ENCODE measurements around the gene PEX14. TPM values are rescaled to one million over a fixed set of nuclear protein-coding genes. Genes with fewer than 3 reads are reported as not detected.

The PEX14 gene
- total and polyA plus RNA-seq, 9 of the 15 experiments (the other 6 are each of a cell fraction or from before 2014, with no cell fraction given), result 2.6 to 45.7 (median 22.7) TPM

- TF ChIP-seq MYBL2 (IDR thresholded peaks at IDR 0.05; ENCODE audit: low read depth) (no peak), MYBL2 (CRISPR knock-in tag; IDR thresholded peaks at IDR 0.05; ENCODE audit: borderline replicate concordance) (no peak), ZNF384 (IDR thresholded peaks at IDR 0.05; ENCODE audit: low read depth, low read length) (no peak), PRDM10 (IDR thresholded peaks at IDR 0.05; ENCODE audit: partially characterized antibody) (no peak), EGR1 (conservative IDR thresholded peaks at IDR 0.05) (no peak), NR4A1 (CRISPR knock-in tag; IDR thresholded peaks at IDR 0.05) (no peak), NR4A1 (tag; IDR thresholded peaks at IDR 0.05) (0 out of 2 replicates have a peak, but pooled peaks have one; percentile 24), ETS2 (tag; IDR thresholded peaks at IDR 0.05; ENCODE audit: borderline replicate concordance, poor library complexity, severe bottlenecking) (no peak), ZBTB17 (CRISPR knock-in tag; IDR thresholded peaks at IDR 0.05) (no peak), L3MBTL2 (IDR thresholded peaks at IDR 0.05) (peak; percentile 78; the same call in 1 of the 2 replicates), HDAC8 (tag; IDR thresholded peaks at IDR 0.05) (no peak), TAF15 (IDR thresholded peaks at IDR 0.05; ENCODE audit: low read depth, low read length) (no peak), SMC3 (conservative IDR thresholded peaks at IDR 0.05; ENCODE audit: insufficient read depth, low read depth, low read length) (no peak), ILF3 (IDR thresholded peaks at IDR 0.05; ENCODE audit: borderline replicate concordance) (no peak), HNRNPH1 (optimal IDR thresholded peaks at IDR 0.05; ENCODE audit: low read depth, low read length) (no peak), KDM1A (IDR thresholded peaks at IDR 0.05) (peak; percentile 80 to 87), ZNF274 (IDR thresholded peaks at IDR 0.05; ENCODE audit: borderline replicate concordance, low read depth, low read length) (no peak), KLF13 (tag; IDR thresholded peaks at IDR 0.05; ENCODE audit: borderline replicate concordance, low read depth) (no peak), ZNF143 (CRISPR knock-in tag; IDR thresholded peaks at IDR 0.05) (no peak), SIRT6 (IDR thresholded peaks at IDR 0.05; ENCODE audit: low read depth, low read length) (no peak)
Measured at GRCh38 chr1:10556430-10557005, 81.8 kb downstream of the PEX14 start (continued).
